Liver (tissue), 9 donors: ENCODE data around the gene MT3. TPM values are rescaled to one million over a fixed set of nuclear protein-coding genes. Genes with fewer than 3 reads are reported as not detected.

ENCODE experiments used
- DNase-seq: peaks from one replicate; pipeline ENCODE4 v3.0.0-alpha.2; 2017; ENCODE audit warnings: low spot score
- H3K27ac ChIP-seq, 2 donors: one replicate each; pipeline ENCODE4 v1.7.0; 2013; ENCODE audit warnings: inconsistent platforms in 2 of 2, low read length in 2 of 2, control low read depth in 1 of 2, low read depth in 1 of 2, mild to moderate bottlenecking in 1 of 2
- H3K27me3 ChIP-seq, 4 donors: one replicate each; pipeline versions ENCODE4 v1.6.1 to v1.7.0; 2013; ENCODE audit warnings: low read length in 3 of 4, inconsistent platforms in 1 of 4, mild to moderate bottlenecking in 1 of 4, moderate library complexity in 1 of 4; ENCODE audit not compliant: control insufficient read depth in 4 of 4, insufficient read depth in 4 of 4
- H3K36me3 ChIP-seq, 4 donors: one replicate each; pipeline versions ENCODE4 v1.6.1 to v1.7.0; 2013; ENCODE audit warnings: low read length in 3 of 4, mild to moderate bottlenecking in 3 of 4, low read depth in 1 of 4, moderate library complexity in 1 of 4; ENCODE audit not compliant: control insufficient read depth in 4 of 4, insufficient read depth in 3 of 4
- H3K4me1 ChIP-seq, 4 donors: one replicate each; pipeline versions ENCODE4 v1.6.1 to v1.7.0; 2013; ENCODE audit warnings: low read length in 3 of 4, mild to moderate bottlenecking in 3 of 4, moderate library complexity in 1 of 4; ENCODE audit not compliant: control insufficient read depth in 4 of 4, insufficient read depth in 4 of 4
- H3K4me3 ChIP-seq, 3 donors: one replicate each; pipeline versions ENCODE4 v1.6.1 to v1.7.0; 2013; ENCODE audit warnings: low read length in 3 of 3, control low read depth in 1 of 3, low read depth in 1 of 3, mild to moderate bottlenecking in 1 of 3
- H3K9ac ChIP-seq, 2 donors: one replicate each; pipeline ENCODE4 v1.7.0; 2013; ENCODE audit warnings: low read length in 2 of 2, mild to moderate bottlenecking in 2 of 2, moderate library complexity in 2 of 2, control low read depth in 1 of 2, low read depth in 1 of 2
- H3K9me3 ChIP-seq, 4 donors: one replicate each; pipeline versions ENCODE4 v1.6.1 to v1.7.0; 2013; ENCODE audit warnings: low read length in 3 of 4; ENCODE audit not compliant: control insufficient read depth in 4 of 4
- CTCF ChIP-seq: fragments of 150-350 bp; IDR thresholded peaks from 2 replicates; pipeline ENCODE4 v1.5.1; 2017; ENCODE audit warnings: improper control_type of control experiment, low read depth, low read length; ENCODE audit not compliant: missing input control
- EGR1 ChIP-seq, 2 donors: IDR thresholded peaks; 2 replicates each; pipeline ENCODE4 v1.6.1; 2016 to 2018; ENCODE audit warnings: antibody characterized with exemption in 2 of 2, low read depth in 2 of 2
- FOXA1 ChIP-seq: IDR thresholded peaks from 2 replicates; pipeline ENCODE4 v1.6.1; 2016; ENCODE audit warnings: antibody characterized with exemption
- FOXA2 ChIP-seq: IDR thresholded peaks from 2 replicates; pipeline ENCODE4 v1.6.1; 2016; ENCODE audit warnings: antibody characterized with exemption
- GABPA ChIP-seq, 2 donors: IDR thresholded peaks in 1 of 2; conservative IDR thresholded peaks in 1 of 2; 2 replicates each; pipeline ENCODE4 v1.6.1; 2016; ENCODE audit warnings: antibody characterized with exemption in 2 of 2, mild to moderate bottlenecking in 1 of 2, moderate library complexity in 1 of 2
- HNF4A ChIP-seq, 2 donors: conservative IDR thresholded peaks; 2 replicates each; pipeline ENCODE4 v1.6.1; 2016; ENCODE audit warnings: antibody characterized with exemption in 2 of 2, mild to moderate bottlenecking in 2 of 2
- HNF4G ChIP-seq: IDR thresholded peaks from 2 replicates; pipeline ENCODE4 v1.6.1; 2016; ENCODE audit warnings: antibody characterized with exemption
- JUND ChIP-seq, 2 donors: IDR thresholded peaks; 2 replicates each; pipeline ENCODE4 v1.6.1; 2016; ENCODE audit warnings: antibody characterized with exemption in 2 of 2
- MAX ChIP-seq: IDR thresholded peaks from 2 replicates; pipeline ENCODE4 v1.6.1; 2016; ENCODE audit warnings: antibody characterized with exemption
- NR2F2 ChIP-seq: IDR thresholded peaks from 2 replicates; pipeline ENCODE4 v1.6.1; 2016; ENCODE audit warnings: antibody characterized with exemption
- RAD21 ChIP-seq, 2 donors: IDR thresholded peaks; 2 replicates each; pipeline ENCODE4 v1.6.1; 2016; ENCODE audit warnings: antibody characterized with exemption in 2 of 2, mild to moderate bottlenecking in 2 of 2
- REST ChIP-seq: IDR thresholded peaks from 2 replicates; pipeline ENCODE4 v1.6.1; 2016; ENCODE audit warnings: antibody characterized with exemption, mild to moderate bottlenecking
- RXRA ChIP-seq, 2 donors: IDR thresholded peaks; 2 replicates each; pipeline ENCODE4 v1.6.1; 2017 to 2018; ENCODE audit warnings: antibody characterized with exemption in 2 of 2, mild to moderate bottlenecking in 1 of 2
- SP1 ChIP-seq: IDR thresholded peaks from 2 replicates; pipeline ENCODE4 v1.6.1; 2018; ENCODE audit warnings: antibody characterized with exemption, mild to moderate bottlenecking
- TAF1 ChIP-seq: conservative IDR thresholded peaks from 2 replicates; pipeline ENCODE4 v1.6.1; 2016; ENCODE audit warnings: antibody characterized with exemption, mild to moderate bottlenecking
- YY1 ChIP-seq: IDR thresholded peaks from 2 replicates; pipeline ENCODE4 v1.6.1; 2016; ENCODE audit warnings: antibody characterized with exemption, mild to moderate bottlenecking
- ZBTB33 ChIP-seq: IDR thresholded peaks from 2 replicates; pipeline ENCODE4 v1.6.1; 2016; ENCODE audit warnings: antibody characterized with exemption
- polyA plus RNA-seq, 2 donors: library from polyadenylated mRNA; stranded (reverse) in 1 of 2; unstranded in 1 of 2; fragments of 200-250 nt in 1 of 2; fragments of >200 nt in 1 of 2; fragmentation: Nextera tagmentation in 1 of 2; extraction: Ambion mirVana in 1 of 2; gene quantifications; one replicate each; pipeline versions ENCODE4 v1.2.1 to v1.2.3, GENCODE V29; 2013 to 2015
- total RNA-seq, 2 donors: library from RNA; depleted of rRNA; stranded (reverse); fragments of >200 nt; gene quantifications; one replicate each; pipeline ENCODE4 v1.2.3, GENCODE V29; 2014
- donor health status: healthy.
- donor health status: healthy.
- donor health status: healthy.
- donor health status: healthy.
- donor health status: healthy.

Gene MT3
- total and polyA plus RNA-seq, 4 donors: not detected

GRCh38 chr16:56613706-56614105 is 24.4 kb downstream of the MT3 start:
- Histone ChIP-seq H3K9ac (no peak overlapping the region), H3K27ac (no peak overlapping the region), H3K9me3 (no peaks in the 10 kb centered on the region), H3K4me1 (peaks cover 0 to 32% (median 16%) of the 10 kb centered on the region in 4 donors), H3K36me3 (no peaks in the 10 kb centered on the region), H3K27me3 (no peaks in the 10 kb centered on the region), H3K4me3 (no peak overlapping the region)
- no peak for DNase-seq
- TF ChIP-seq FOXA2 (no peak), RXRA (IDR thresholded peaks at IDR 0.05) (no peak), REST (no peak), GABPA (IDR thresholded peaks at IDR 0.05 in 1 of 2, conservative IDR thresholded peaks at IDR 0.05 in 1 of 2) (no peak), SP1 (no peak), HNF4G (no peak), JUND (IDR thresholded peaks at IDR 0.05) (no peak), FOXA1 (no peak), RAD21 (IDR thresholded peaks at IDR 0.05) (no peak), NR2F2 (no peak), MAX (no peak), EGR1 (IDR thresholded peaks at IDR 0.05; ENCODE audit: low read depth in 2 of 2) (no peak), HNF4A (conservative IDR thresholded peaks at IDR 0.05) (no peak), TAF1 (no peak), CTCF (no peak), YY1 (no peak), ZBTB33 (no peak)

- TF ChIP-seq MAX (no peak), HNF4A (conservative IDR thresholded peaks at IDR 0.05) (no peak), REST (no peak)
These were observed 25.2 kb downstream of the MT3 start for GRCh38 chr16:56614549-56614991.

More at GRCh38 chr16:56614549-56614991, 25.2 kb downstream of the MT3 start:
- DNase-seq: no peak
- H3K9ac ChIP-seq: no peak overlapping the region
- H3K27me3 ChIP-seq: no peaks in the 10 kb centered on the region
- H3K36me3 ChIP-seq: no peaks in the 10 kb centered on the region
- H3K27ac ChIP-seq: peak overlapping the region in 1 of 2 donors; percentile 22
- H3K9me3 ChIP-seq: no peaks in the 10 kb centered on the region
- no peak overlapping the region for H3K4me3 ChIP-seq
- peaks cover 0 to 34% (median 16%) of the 10 kb centered on the region in 4 donors for H3K4me1 ChIP-seq
